HG03175 (cell line): Measurements from ENCODE around the gene MRPL44.
"Not testable (repeated sequence)": the region's sequence is repeated elsewhere in the genome, so short reads cannot be mapped to it uniquely, and the experiment has no call there.

Experiments
- ATAC-seq: cut with Tn5 transposase; IDR thresholded peaks from one replicate; pipeline ENCODE4 v1.9.1; 2021; ENCODE audit warnings: mild to moderate bottlenecking, moderate library complexity; ENCODE audit not compliant: unreplicated experiment

MRPL44 gene

GRCh38 chr2:224000662-224001061, 43.4 kb downstream of the MRPL44 start:
- not testable (repeated sequence) for ATAC-seq

- no peak for ATAC-seq
Observed at GRCh38 chr2:224004105-224004695, 46.9 kb downstream of the MRPL44 start.

- no peak for ATAC-seq
Observed at GRCh38 chr2:224008702-224009261, 51.5 kb downstream of the MRPL44 start.

DNA sequence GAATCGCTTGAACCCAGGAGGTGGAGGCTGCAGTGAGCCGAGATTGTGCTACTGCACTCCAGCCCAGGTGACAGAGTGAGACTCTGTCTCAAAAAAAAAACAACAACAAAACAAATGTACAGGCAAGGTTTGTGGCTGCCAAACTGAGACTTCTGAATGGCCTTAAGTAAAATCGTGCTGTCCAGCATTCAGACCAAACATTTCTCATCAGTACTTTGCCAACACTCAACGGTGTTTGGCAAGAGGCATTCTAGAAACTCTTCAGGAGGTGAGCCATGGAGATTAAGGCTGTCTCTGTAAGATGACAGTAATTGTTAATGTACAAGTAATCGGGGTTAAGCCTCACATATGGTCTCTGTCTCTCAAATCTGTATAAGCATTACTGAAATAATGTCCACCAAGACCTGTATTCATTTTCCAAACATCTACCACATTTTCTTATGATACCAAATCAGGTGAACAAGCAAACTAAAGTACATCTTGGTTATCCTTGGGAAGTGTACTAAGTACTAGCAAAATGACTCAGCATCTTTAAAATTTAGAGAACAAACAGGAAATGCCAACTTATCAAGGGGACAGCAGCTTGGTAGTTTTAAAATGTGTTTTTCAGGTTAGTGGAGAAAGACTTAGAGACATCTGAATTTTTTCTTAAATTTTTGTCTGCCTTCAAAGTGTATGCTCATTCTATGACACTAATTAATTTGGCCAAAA, 52.5 kb downstream of the MRPL44 start:
- ATAC-seq: no peak

GRCh38 chr2:224011837-224012236, 54.6 kb downstream of the MRPL44 start:
- ATAC-seq: no peak

DNA sequence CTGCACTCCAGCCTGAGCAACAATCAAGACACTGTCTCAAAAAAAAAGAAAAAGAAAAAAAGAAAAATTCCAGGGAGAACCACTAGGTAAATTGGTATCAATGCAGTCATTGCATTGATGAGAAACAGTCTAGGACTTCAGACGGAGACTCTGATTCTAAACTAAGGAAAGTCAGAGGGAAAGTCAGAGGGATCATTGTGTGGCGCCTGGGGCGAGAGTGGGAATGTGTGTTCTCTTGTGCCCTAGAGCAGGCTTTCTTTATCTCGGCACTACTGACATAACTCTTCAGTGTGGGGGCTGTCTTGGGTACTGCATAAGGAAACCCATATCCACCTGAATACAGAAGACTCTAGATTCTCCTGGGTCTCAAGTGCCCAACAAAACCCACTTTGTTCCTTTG, 57.1 kb downstream of the MRPL44 start:
- ATAC-seq: no peak

DNA sequence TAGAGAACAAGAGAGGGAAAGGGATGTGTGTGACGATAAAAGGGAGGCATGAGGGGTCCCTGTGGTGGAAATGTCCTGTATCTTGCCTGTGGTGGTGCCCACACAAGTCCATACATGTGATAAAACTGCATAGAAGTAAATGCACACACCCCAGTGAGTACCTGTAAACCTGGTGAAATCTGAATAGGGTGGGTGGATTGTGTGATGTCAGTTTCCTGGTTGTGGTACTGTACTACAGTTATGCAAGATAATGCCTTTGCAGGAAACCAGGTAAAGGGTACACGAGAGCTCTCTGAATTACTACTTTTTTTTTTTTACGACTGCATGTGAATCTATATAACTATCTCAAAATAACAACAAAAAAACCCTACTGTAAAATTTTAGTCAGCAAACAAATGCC, 59.7 kb downstream of the MRPL44 start:
- no peak for ATAC-seq
